Measurements from ENCODE around the gene CTIF.

CTIF gene

DNA sequence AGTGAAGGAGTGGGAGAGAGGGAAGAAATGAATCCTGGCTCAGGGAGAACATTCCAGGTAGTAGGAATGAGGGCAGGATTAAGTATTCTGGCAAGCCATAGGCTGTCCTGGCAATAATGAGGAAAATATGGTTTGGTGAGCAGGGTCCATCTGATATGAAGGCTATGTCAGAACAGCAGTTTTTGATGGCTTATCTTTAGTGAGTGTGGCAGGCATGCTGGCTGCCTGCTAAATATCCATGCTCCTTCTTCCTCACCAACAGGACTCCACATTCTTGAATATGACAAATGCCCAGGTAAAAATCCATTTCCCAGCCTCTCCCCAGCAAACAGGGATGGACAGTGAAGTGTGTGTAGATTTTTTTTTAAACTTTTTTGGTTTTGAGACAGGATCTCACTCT is 13.2 kb upstream of the CTIF start:
- H3K4me3 ChIP-seq (ENCODE audit: low read depth, low read length): no peak overlapping the region
- DNase-seq (ENCODE audit: low read depth): no peak
- TF ChIP-seq, protein P1, sequence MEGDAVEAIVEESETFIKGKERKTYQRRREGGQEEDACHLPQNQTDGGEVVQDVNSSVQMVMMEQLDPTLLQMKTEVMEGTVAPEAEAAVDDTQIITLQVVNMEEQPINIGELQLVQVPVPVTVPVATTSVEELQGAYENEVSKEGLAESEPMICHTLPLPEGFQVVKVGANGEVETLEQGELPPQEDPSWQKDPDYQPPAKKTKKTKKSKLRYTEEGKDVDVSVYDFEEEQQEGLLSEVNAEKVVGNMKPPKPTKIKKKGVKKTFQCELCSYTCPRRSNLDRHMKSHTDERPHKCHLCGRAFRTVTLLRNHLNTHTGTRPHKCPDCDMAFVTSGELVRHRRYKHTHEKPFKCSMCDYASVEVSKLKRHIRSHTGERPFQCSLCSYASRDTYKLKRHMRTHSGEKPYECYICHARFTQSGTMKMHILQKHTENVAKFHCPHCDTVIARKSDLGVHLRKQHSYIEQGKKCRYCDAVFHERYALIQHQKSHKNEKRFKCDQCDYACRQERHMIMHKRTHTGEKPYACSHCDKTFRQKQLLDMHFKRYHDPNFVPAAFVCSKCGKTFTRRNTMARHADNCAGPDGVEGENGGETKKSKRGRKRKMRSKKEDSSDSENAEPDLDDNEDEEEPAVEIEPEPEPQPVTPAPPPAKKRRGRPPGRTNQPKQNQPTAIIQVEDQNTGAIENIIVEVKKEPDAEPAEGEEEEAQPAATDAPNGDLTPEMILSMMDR (IDR thresholded peaks at IDR 0.05; ENCODE audit: insufficient read depth, low read depth, low read length, missing control alignments): no peak

DNA sequence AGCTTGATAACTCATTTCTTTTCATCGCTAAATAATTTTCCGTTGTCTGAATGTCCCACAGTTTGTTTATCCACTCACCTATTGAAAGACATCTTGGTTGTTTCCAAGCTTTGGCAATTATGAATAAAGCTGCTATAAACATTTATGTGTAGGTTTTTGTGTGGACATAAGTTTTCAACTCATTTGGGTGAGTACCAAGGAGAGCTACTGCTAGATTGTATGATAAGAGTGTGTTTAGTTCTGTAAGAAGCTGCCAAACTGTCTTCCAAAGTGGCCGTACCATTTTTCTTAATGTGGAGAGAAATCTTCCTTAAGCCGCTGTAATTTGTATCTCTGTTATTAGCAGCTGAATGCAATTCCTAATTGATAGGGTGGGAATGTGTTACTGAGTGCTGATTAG is 11.4 kb upstream of the CTIF start:
- TF ChIP-seq, protein P1 (IDR thresholded peaks at IDR 0.05; ENCODE audit: insufficient read depth, low read depth, low read length, missing control alignments): no peak
- DNase-seq (ENCODE audit: low read depth): no peak
- H3K4me3 ChIP-seq (ENCODE audit: low read depth, low read length): no peak overlapping the region

DNA sequence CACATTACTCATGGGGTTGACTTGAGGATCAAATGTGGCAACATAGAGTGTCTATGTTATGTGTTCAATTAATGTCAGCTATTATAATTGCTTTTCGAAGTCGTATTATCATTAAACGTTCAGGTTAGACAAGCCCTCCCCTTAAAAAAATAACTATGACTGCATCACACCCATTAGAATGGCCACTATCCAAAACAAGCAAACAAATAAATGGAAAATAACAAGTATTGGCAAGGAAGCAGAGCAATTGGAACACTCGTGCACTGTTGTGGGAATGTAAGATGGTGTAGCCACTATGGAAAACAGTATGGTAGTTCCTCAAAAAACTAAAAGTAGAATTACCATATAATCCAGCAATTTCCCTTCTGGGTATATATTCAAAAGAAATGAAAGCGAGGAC is 10.0 kb upstream of the CTIF start:
- DNase-seq (ENCODE audit: low read depth): no peak
- TF ChIP-seq, protein P1 (IDR thresholded peaks at IDR 0.05; ENCODE audit: insufficient read depth, low read depth, low read length, missing control alignments): no peak
- H3K4me3 ChIP-seq (ENCODE audit: low read depth, low read length): no peak overlapping the region

DNA sequence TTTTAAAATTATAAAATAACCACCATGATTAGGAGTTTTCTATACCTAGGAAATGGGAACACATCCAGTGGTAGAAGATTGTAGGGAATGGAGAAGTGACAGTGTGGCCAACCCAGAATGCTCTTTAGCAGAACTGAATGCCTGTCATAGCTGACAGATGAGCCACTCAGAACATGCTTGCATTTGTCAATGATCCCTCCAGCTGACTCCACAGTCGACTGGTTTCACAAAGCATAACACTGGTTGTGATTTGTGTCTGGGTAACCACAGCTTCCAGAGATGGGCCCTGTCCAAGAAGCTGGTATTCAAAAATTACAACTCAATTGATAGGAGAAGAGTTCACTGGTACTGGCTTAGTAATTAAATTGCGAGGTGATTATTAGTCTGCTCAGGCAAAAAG is 9.0 kb upstream of the CTIF start:
- no peak for DNase-seq (ENCODE audit: low read depth)
- TF ChIP-seq, protein P1 (IDR thresholded peaks at IDR 0.05; ENCODE audit: insufficient read depth, low read depth, low read length, missing control alignments): no peak
- H3K4me3 ChIP-seq (ENCODE audit: low read depth, low read length): no peak overlapping the region

DNA sequence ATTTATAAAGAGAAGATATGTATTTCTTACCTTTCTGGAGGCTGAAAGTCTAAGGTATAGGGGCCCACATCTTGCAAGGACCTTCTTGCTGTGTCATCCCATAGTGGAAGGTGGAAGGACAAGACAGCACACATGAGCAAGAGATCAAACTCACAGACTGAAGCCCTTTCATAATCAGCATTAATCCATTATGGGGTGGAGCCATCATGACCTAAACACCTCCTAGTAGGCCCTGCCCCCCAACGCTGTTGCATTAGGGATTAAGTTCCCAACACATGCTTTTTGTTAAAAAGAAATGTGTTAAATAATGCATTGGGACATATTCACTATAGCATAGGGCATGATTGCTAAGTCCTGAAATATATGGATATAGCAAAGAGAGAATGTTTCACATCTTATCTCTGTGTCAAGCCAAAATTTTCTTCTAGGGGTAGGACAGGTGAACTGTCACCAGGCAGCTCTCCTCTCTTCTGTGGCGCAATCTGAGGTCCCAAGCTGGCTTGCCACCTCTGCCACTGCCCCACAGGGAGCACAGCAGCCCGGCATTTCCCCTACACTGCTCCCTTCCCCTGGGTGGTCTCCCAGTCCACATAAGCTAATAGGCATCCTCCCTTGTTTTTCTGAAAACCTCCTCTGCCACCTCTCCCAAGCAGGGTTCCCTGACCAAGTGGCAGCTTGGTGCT is 8.3 kb upstream of the CTIF start:
- no peak overlapping the region for H3K4me3 ChIP-seq (ENCODE audit: low read depth, low read length)

DNA sequence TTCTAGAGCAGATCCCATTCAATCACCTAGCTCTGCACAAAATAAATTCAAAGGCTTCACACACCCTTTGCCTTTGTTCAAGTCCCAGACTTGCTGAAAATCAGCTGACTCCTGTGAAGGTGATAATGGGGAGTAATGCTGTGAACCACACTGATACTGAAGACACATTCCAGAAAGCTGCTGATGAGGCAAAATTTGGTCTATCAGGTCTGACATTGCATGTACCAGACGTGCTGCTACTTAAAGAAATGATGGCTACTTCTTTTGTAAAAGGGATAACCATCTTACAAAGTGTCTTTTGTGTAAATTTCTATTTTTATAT is 7.8 kb upstream of the CTIF start:
- H3K4me3 ChIP-seq (ENCODE audit: low read depth, low read length): no peak overlapping the region
- DNase-seq (ENCODE audit: low read depth): no peak
- TF ChIP-seq, protein P1 (IDR thresholded peaks at IDR 0.05; ENCODE audit: insufficient read depth, low read depth, low read length, missing control alignments): no peak

More for the DNA sequence above, 8.3 kb upstream of the CTIF start:
- TF ChIP-seq, protein P1 (IDR thresholded peaks at IDR 0.05; ENCODE audit: insufficient read depth, low read depth, low read length, missing control alignments): no peak
- no peak for DNase-seq (ENCODE audit: low read depth)

DNA sequence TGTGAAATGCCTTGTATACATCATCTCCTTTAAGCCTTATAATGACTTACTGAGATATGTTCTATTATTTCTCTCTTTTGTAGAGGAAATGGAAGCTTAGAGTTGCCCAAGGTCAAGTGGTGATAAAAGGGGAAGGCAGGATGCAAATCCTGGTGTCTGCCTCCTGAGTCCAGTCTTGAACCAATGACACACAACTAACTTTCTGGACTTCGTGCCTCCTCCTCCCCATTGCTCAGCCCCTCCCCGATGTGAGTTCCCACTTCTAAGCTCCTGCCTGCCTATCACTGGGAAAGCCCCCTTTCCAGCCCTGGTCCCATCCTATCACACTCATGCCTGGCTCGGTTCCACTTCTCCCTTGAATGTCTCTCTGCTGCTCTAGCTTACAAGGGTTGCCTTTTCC is 6.9 kb upstream of the CTIF start:
- no peak overlapping the region for H3K4me3 ChIP-seq (ENCODE audit: low read depth, low read length)
- DNase-seq (ENCODE audit: low read depth): no peak
- TF ChIP-seq, protein P1 (IDR thresholded peaks at IDR 0.05; ENCODE audit: insufficient read depth, low read depth, low read length, missing control alignments): no peak
